Fibroblast of the aortic adventitia (primary cell): ENCODE results near the gene PODXL2. TPM values are rescaled to one million over a fixed set of nuclear protein-coding genes. Genes with fewer than 3 reads are reported as not detected.
"Not testable (repeated sequence)": the region's sequence is repeated elsewhere in the genome, so short reads cannot be mapped to it uniquely, and the experiment has no call there.

Experiments
- DNase-seq: peaks from one replicate; pipeline ENCODE4 v3.0.0-alpha.2; 2010; ENCODE audit warnings: low read depth
- H3K4me3 ChIP-seq: 2 replicates; pipeline ENCODE4 v1.5.1; 2011; ENCODE audit warnings: low read depth, mild to moderate bottlenecking, control low read depth, low read length, moderate library complexity
- total RNA-seq: library from RNA; depleted of rRNA; stranded (reverse); fragments of >200 nt; gene quantifications from 2 replicates; pipeline ENCODE4 v1.2.3, GENCODE V29; 2012; ENCODE audit warnings: low replicate concordance
- TF ChIP-seq, protein P1 (sequence below): IDR thresholded peaks from 2 replicates; pipeline ENCODE4 v1.5.1; 2011; ENCODE audit warnings: mild to moderate bottlenecking, low read length, control low read depth, inconsistent platforms; ENCODE audit not compliant: insufficient read depth

Gene PODXL2
- total RNA-seq, 1 donor, result 1.3 TPM

DNA sequence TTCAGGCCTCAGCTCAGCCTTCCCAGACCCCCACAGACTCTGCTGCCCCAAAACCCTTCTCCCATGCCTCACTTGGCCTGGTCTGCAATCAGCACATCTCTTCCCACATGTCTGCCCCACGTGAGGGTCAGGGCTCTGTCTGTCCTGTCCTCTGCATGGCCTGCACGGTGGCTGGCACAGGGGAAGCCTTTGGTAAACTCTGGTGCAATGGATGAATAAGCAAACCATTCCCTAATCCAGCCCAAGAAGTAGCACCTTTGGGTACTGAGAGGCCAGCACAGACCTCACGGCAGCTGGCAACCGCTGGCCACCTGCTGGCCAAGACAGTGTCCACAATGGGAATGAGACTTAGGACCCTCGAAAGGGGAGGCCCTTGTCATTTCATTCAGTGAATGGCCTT is 71.4 kb downstream of the PODXL2 start:
- TF ChIP-seq, protein P1, sequence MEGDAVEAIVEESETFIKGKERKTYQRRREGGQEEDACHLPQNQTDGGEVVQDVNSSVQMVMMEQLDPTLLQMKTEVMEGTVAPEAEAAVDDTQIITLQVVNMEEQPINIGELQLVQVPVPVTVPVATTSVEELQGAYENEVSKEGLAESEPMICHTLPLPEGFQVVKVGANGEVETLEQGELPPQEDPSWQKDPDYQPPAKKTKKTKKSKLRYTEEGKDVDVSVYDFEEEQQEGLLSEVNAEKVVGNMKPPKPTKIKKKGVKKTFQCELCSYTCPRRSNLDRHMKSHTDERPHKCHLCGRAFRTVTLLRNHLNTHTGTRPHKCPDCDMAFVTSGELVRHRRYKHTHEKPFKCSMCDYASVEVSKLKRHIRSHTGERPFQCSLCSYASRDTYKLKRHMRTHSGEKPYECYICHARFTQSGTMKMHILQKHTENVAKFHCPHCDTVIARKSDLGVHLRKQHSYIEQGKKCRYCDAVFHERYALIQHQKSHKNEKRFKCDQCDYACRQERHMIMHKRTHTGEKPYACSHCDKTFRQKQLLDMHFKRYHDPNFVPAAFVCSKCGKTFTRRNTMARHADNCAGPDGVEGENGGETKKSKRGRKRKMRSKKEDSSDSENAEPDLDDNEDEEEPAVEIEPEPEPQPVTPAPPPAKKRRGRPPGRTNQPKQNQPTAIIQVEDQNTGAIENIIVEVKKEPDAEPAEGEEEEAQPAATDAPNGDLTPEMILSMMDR, result no peak
- no peak for DNase-seq
- H3K4me3 ChIP-seq, result no peak overlapping the region

DNA sequence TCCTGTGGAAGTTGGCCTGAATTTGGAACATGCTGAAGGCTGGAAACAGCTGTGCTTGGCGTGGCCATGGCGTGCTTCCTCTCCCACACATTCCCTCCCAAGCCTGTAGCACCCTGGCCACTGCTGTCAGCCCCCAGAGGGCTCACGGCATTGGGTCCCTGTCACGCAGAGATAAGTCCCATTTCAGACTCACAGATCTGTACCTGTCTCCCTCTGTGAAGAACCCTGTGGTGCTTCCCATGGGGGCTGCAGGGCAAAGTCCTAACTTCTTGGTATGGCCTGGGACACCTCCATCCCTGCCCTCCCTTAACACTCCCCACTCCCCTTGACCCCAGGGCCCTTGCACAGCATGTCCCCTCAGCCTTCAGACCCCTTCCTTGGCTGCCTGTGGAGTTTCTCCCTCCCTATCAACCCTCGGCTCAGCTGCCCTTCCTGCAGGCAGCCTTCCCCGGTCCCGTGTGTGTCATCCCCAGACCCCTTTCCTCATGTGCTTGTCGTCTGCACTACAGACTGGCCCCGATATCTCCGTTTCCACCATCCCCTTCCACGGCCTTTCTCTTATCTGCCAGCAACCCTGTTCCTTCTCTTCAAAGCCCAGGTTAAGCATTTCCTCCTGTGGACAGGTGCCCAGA is 72.4 kb downstream of the PODXL2 start:
- H3K4me3 ChIP-seq, result no peak overlapping the region
- no peak for DNase-seq
- TF ChIP-seq, protein P1, result no peak

DNA sequence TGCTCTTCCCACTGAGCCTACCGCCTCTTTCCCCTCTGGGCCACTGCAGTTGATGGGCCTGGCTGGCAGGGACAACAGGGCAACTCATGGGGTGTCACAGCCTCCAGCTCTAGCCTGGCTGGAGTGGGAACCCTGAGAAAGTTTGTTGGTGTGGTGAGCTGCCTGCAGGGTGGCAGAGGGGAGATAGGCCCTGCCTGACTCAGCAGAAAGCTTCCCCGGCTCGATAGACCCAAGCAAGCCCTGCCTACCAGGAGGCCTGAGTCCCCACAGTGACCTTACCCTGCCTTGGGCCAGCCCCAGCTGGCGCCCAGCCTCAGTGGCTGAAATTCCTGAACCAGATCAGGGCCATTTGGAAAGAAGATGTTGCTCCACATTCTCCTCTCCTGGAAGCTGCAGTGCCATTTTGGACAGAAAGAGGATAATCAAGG is 73.2 kb downstream of the PODXL2 start:
- peak; percentile 61 for DNase-seq
- TF ChIP-seq, protein P1, result no peak
- H3K4me3 ChIP-seq, result no peak overlapping the region

DNA sequence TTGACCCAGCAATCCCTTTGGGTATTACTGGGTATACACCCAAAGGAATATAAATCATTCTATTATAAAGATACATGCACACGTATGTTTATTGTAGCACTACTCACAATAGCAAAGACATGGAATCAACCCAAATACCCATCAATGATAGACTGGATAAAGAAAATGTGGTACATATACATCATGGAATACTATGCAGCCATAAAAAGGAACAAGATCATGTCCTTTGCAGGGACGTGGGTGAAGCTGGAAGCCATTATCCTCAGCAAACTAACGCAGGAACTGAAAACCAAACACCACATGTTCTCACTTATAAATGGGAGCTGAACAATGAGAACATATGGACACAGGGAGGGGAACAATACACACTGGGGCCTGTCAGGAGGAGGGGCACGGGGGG is 75.9 kb downstream of the PODXL2 start:
- DNase-seq, H3K4me3 ChIP-seq: not testable (repeated sequence)

DNA sequence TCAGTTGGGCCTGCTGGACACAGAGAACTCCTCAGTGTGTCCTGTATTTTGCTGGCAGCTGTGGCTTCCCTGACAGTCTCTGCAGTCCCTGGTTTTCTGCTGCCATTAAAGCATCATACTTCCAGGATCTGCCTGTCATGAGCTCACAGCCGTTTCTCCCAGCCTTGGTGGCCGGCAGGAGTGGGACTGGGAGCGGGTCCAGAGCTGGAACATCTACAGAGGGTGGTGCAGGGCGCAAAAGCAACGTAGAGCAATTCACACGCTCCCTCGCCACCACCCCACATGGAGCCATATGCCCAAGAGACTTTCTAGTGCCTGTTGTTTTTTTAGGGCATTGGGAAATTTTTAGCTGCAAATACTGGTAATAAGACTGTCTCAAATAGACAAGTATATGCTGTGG is 77.3 kb downstream of the PODXL2 start:
- no peak for DNase-seq
- H3K4me3 ChIP-seq, result no peak overlapping the region
- TF ChIP-seq, protein P1, result no peak

DNA sequence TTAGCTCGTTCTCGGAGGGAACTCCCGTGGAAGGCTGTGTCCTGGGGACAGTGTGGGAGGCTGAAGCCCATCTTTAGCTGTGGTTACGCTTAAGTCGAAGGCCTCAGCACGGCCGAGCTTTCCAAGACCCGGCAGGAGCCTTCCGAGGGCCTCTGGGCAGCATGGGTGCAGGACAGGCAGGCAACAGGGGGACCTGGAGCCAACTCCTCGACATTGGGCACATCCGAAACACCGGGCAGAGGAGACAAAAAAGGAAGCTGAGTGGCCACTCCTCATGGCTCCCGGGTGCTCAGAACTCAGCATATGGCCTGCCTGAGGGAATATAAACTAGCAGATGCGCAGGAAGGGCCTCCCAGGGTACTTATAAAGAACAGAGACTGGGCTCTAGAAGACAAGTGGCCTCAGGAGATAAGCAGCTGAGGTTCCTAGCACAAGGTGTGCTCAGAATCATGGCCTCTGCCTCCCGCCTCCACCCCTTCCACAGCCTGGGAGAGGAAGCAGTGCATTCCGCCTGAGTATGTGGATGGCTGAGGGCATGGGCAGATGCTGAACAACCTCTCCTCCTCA is 77.9 kb downstream of the PODXL2 start:
- no peak for DNase-seq
- TF ChIP-seq, protein P1, result no peak
- H3K4me3 ChIP-seq, result no peak overlapping the region

DNA sequence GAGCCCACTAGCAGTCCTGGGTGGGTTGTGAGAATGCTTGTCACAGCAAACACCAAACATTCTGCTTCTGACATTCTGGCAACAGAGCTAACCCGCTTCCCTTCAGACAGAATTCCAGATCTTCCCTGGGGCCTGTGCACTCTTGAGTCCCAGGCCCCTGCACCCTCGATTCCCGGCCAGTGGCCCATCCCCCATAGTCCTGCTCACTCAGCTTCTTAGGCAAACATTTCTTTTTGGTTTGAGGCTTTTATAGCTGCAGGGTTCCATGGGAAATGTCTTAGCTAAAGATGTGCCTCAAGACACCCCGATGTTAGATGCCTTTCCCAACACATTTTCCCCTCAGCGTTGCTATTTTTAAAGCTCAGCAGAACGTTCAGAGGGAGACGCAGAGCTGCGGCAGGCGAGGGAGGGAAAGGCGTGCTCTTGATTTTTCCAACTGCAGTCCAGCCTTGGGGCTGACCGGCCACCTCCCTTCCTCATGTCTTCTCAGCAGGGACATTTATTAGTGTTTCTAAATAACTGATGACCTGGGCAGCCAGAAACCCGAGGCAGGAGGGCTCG is 78.9 kb downstream of the PODXL2 start:
- DNase-seq, result no peak
- no peak overlapping the region for H3K4me3 ChIP-seq
- TF ChIP-seq, protein P1, result no peak
